ENCODE measurements around the gene CBY2.

The CBY2 gene

GRCh38 chr13:45704854-45705695 lies 3.0 kb downstream of the CBY2 start:
- TF ChIP-seq TAF1 (IDR thresholded peaks at IDR 0.05; ENCODE audit: low read depth), result no peak

GRCh38 chr13:45705918-45706317 lies 3.8 kb downstream of the CBY2 start:
- TF ChIP-seq FOXM1 (IDR thresholded peaks at IDR 0.05; ENCODE audit: borderline replicate concordance, low read depth), result no peak
- no peak for TF ChIP-seq TEAD4 (IDR thresholded peaks at IDR 0.05)
- TF ChIP-seq YY1 (IDR thresholded peaks at IDR 0.05; ENCODE audit: low read depth), result no peak
- no peak for TF ChIP-seq ZBTB7A (IDR thresholded peaks at IDR 0.05; ENCODE audit: low read depth)
- TF ChIP-seq EP300 (IDR thresholded peaks at IDR 0.05; ENCODE audit: borderline replicate concordance), result no peak
- no peak for TF ChIP-seq RAD21 (IDR thresholded peaks at IDR 0.05; ENCODE audit: low read depth)
- no peak for TF ChIP-seq CEBPB (IDR thresholded peaks at IDR 0.05)
- TF ChIP-seq TCF12 (IDR thresholded peaks at IDR 0.05; ENCODE audit: low read depth), result no peak
- TF ChIP-seq NFIC (IDR thresholded peaks at IDR 0.05), result no peak
- no peak for TF ChIP-seq USF1 (IDR thresholded peaks at IDR 0.05)
- TF ChIP-seq EGR1 (IDR thresholded peaks at IDR 0.05), result no peak
- TF ChIP-seq CREB1 (IDR thresholded peaks at IDR 0.05; ENCODE audit: low read depth), result no peak
- no peak for TF ChIP-seq REST (IDR thresholded peaks at IDR 0.05; ENCODE audit: low read depth)
- no peak for TF ChIP-seq MAX (IDR thresholded peaks at IDR 0.05)
- no peak for TF ChIP-seq TAF1 (IDR thresholded peaks at IDR 0.05; ENCODE audit: low read depth)

- TF ChIP-seq YY1 (IDR thresholded peaks at IDR 0.05; ENCODE audit: low read depth) (no peak), RAD21 (IDR thresholded peaks at IDR 0.05; ENCODE audit: low read depth) (no peak), CEBPB (IDR thresholded peaks at IDR 0.05) (no peak), NFIC (IDR thresholded peaks at IDR 0.05) (no peak), TCF12 (IDR thresholded peaks at IDR 0.05; ENCODE audit: low read depth) (no peak), ZBTB7A (IDR thresholded peaks at IDR 0.05; ENCODE audit: low read depth) (no peak), MAX (IDR thresholded peaks at IDR 0.05) (no peak), TEAD4 (IDR thresholded peaks at IDR 0.05) (no peak), TAF1 (IDR thresholded peaks at IDR 0.05; ENCODE audit: low read depth) (no peak), USF1 (IDR thresholded peaks at IDR 0.05) (no peak), REST (IDR thresholded peaks at IDR 0.05; ENCODE audit: low read depth) (no peak), FOXM1 (IDR thresholded peaks at IDR 0.05; ENCODE audit: borderline replicate concordance, low read depth) (no peak), CREB1 (IDR thresholded peaks at IDR 0.05; ENCODE audit: low read depth) (no peak), EP300 (IDR thresholded peaks at IDR 0.05; ENCODE audit: borderline replicate concordance) (no peak), EGR1 (IDR thresholded peaks at IDR 0.05) (no peak)
Observed at GRCh38 chr13:45707516-45708100, 5.5 kb downstream of the CBY2 start.

- no peak for TF ChIP-seq CREB1 (IDR thresholded peaks at IDR 0.05; ENCODE audit: low read depth)
- TF ChIP-seq YY1 (IDR thresholded peaks at IDR 0.05; ENCODE audit: low read depth), result no peak
- TF ChIP-seq CEBPB (IDR thresholded peaks at IDR 0.05), result no peak
- TF ChIP-seq TAF1 (IDR thresholded peaks at IDR 0.05; ENCODE audit: low read depth), result no peak
- no peak for TF ChIP-seq ZBTB7A (IDR thresholded peaks at IDR 0.05; ENCODE audit: low read depth)
- TF ChIP-seq RAD21 (IDR thresholded peaks at IDR 0.05; ENCODE audit: low read depth), result no peak
- no peak for TF ChIP-seq MAX (IDR thresholded peaks at IDR 0.05)
- TF ChIP-seq USF1 (IDR thresholded peaks at IDR 0.05), result no peak
- TF ChIP-seq TCF12 (IDR thresholded peaks at IDR 0.05; ENCODE audit: low read depth), result no peak
- TF ChIP-seq NFIC (IDR thresholded peaks at IDR 0.05), result no peak
- TF ChIP-seq FOXM1 (IDR thresholded peaks at IDR 0.05; ENCODE audit: borderline replicate concordance, low read depth), result no peak
Observed at GRCh38 chr13:45711951-45712350, 9.8 kb downstream of the CBY2 start.

Data from Ishikawa (cell line).